Amygdala (tissue), 56 donors: ENCODE results near the gene ANGPTL3.

Experiments
- DNase-seq, 56 donors: peaks; one replicate each; lab custom pipeline; 2025; lab: John Stamatoyannopoulos, UW

The ANGPTL3 gene

DNA sequence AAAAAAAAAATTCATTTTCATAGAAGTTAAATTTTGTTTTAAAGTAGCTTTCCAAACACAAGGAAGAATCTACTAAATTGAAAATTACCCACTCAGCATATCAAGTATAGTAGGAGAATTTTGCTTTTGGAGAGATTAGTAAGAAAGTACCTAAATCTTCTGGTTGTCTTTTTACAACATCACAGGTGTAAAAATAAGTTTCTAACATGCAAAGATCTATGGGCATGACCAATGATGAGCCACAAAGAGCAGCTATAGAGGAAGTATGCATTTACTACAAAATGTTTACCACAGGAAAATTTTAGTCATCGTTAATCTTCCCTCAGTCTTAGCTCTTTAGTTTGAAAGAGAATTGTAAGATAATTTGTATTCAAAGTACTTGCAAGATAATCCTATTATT, 28.1 kb downstream of the ANGPTL3 start:
- DNase-seq = no peak

DNA sequence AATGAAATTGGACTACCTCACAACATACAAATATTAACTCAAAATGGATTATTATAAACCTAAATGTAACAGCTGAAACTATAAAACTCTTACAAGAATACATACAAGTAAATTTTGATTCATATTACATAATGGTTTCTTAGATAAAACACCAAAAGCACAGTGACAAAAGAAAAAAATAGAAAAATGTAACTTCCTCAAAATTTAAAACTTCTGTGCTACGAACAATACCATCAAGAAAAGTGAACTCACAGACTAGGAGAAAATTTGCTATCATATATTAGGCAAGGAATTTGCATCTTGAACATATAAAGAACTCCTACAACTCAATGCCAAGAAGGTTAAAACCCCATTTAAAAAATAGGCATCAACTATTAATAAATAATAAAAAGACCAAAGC, 31.2 kb downstream of the ANGPTL3 start:
- DNase-seq = no peak

DNA sequence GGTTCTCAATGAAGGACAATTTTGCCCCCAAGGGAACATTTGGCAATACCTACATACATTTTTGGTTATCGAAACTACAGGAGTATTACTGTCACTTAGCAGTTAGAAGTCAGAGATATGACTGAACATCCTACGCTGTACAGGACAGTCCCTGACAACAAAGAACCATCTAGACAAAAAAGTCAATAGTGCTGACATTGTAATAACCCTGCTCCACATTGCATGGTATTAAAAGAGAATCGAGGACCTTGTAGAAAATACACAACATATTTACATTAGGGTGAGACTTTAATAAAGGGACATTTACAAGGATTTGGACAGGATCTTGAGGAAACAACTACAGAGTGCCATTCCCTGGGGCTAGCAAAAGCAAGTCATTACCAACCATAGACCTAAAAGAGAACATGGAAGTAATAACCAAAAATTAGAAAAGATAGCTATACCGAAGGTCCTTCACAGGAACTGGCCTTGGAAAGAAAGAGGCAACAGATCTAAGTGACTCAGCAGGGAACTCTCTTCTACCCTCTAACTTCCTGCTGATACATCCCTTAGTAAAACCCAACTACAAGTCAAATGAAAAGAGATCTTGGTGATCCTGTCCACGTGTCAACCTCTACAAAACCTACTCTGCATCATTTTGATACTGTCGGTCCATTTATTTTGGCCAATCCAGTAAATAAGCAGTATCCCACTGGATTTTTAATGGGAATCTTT, 40.2 kb downstream of the ANGPTL3 start:
- DNase-seq = no peak

DNA sequence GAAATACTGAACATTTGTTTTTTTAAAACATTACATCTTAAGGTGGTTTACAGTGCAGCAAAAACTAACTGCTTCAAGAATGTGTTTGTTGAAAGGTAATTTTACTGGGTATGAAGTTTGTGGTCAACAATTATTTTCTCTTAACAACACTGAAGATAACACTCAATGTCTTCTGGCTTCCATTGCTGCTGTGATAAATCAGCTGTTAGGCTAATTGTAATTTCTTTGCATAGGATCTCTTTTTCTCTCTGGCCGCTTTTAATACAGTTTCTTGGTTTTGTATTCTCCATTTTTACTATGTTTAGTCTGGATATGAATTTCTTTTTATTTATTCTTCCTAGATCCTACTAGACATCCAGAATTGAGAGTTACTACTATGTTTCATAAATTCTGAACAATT, 46.0 kb downstream of the ANGPTL3 start:
- no peak for DNase-seq

DNA sequence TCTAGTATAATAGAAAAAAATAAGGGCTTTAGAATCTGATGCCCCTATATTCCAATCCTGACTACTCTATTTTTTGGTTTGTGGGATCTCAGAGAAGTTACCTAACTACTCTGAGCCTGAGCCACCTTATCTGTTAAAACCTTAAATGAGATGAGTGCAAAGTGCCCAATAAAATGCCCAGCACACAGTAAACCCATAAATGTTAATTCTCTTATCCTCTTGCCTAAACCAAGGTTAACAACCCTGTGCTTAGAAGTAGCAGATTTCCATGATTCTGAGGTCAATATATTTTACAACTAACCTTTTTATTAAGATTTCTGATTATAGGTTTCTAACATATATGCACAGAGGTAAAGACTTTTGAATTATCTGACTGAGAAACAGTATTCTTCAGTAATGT, 55.1 kb downstream of the ANGPTL3 start:
- no peak for DNase-seq

DNA sequence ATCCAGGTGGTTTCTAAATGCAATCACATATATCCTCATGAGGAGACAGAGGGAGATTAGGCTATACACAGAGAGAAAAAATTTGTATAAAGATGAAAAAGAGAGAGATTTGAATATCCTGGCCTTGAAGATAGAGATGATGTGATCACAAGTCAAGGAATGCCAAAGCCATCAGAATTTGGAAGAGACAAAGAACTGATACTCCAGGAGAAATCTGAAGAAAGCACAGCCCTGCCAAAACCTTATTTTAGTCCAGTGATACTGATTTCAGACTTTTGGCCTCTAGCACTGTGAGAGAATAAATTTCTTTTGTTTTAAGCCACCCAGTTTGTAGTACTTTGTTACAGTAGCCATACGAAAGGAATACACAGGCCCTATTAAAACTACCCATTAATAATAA, 57.4 kb downstream of the ANGPTL3 start:
- no peak for DNase-seq
